Neuronal stem cell (in vitro differentiated cells): ENCODE results near the gene CAPN12.
"Not testable (repeated sequence)": the region's sequence is repeated elsewhere in the genome, so short reads cannot be mapped to it uniquely, and the experiment has no call there.

Experiments
- DNase-seq: peaks from one replicate; pipeline ENCODE4 v3.0.0-alpha.2; 2013; ENCODE audit warnings: low spot score
- H2AFZ ChIP-seq: one replicate; pipeline ENCODE4 v1.6.1; 2013; ENCODE audit warnings: mild to moderate bottlenecking, low read length, inconsistent platforms
- H2AK5ac ChIP-seq: 2 replicates; pipeline ENCODE4 v1.6.1; 2013; ENCODE audit warnings: low read depth, mild to moderate bottlenecking, inconsistent platforms, low read length, moderate library complexity, mixed read lengths
- H2BK120ac ChIP-seq: 2 replicates; pipeline ENCODE4 v1.6.1; 2013; ENCODE audit warnings: low read depth, mild to moderate bottlenecking, inconsistent platforms, low read length, moderate library complexity, mixed read lengths
- H2BK12ac ChIP-seq: one replicate; pipeline ENCODE4 v1.6.1; 2013; ENCODE audit warnings: low read length, inconsistent platforms
- H2BK15ac ChIP-seq: 2 replicates; pipeline ENCODE4 v1.6.1; 2013; ENCODE audit warnings: mild to moderate bottlenecking, low read length, inconsistent platforms, mixed read lengths
- H2BK5ac ChIP-seq: one replicate; pipeline ENCODE4 v1.6.1; 2013; ENCODE audit warnings: inconsistent platforms, mild to moderate bottlenecking, low read length, moderate library complexity
- H3K14ac ChIP-seq: one replicate; pipeline ENCODE4 v1.6.1; 2013; ENCODE audit warnings: low read length, inconsistent platforms
- H3K18ac ChIP-seq: 2 replicates; pipeline ENCODE4 v1.6.1; 2013; ENCODE audit warnings: low read length, inconsistent platforms
- H3K23ac ChIP-seq: 2 replicates; pipeline ENCODE4 v1.6.1; 2013; ENCODE audit warnings: low read depth, mild to moderate bottlenecking, mixed read lengths, low read length, inconsistent platforms; ENCODE audit not compliant: poor library complexity
- H3K27ac ChIP-seq: replicated peaks from 3 replicates; pipeline ENCODE4 v1.5.1; 2013; ENCODE audit warnings: low read length, inconsistent platforms
- H3K27me3 ChIP-seq, 3 experiments: 2 replicates each; pipeline ENCODE4 v1.6.1; 2013; ENCODE audit warnings: low read length in 3 of 3, mild to moderate bottlenecking in 2 of 3, inconsistent platforms in 1 of 3, low read depth in 1 of 3, mixed read lengths in 1 of 3, moderate library complexity in 1 of 3; ENCODE audit not compliant: control insufficient read depth in 3 of 3, insufficient read depth in 3 of 3
- H3K36me3 ChIP-seq, 2 donors: replicated peaks in 1 of 2; 2 replicates each; pipeline ENCODE4 v1.6.1; 2013; ENCODE audit warnings: low read length in 2 of 2; ENCODE audit not compliant: control insufficient read depth in 2 of 2, insufficient read depth in 2 of 2
- H3K4ac ChIP-seq: 2 replicates; pipeline ENCODE4 v1.6.1; 2013; ENCODE audit warnings: inconsistent platforms, mild to moderate bottlenecking, low read length, moderate library complexity
- H3K4me1 ChIP-seq, 2 donors: 1 replicate in 1 of 2; 2 replicates in 1 of 2; pipeline ENCODE4 v1.6.1; 2013; ENCODE audit warnings: low read length in 2 of 2, low read depth in 1 of 2; ENCODE audit not compliant: control insufficient read depth in 2 of 2, insufficient read depth in 1 of 2
- H3K4me2 ChIP-seq: one replicate; pipeline ENCODE4 v1.6.1; 2013; ENCODE audit warnings: mild to moderate bottlenecking, low read length, inconsistent platforms; ENCODE audit not compliant: insufficient read depth, poor library complexity, severe bottlenecking
- H3K4me3 ChIP-seq, 2 donors: 2 replicates each; pipeline ENCODE4 v1.5.1; 2013; ENCODE audit warnings: low read length in 2 of 2, mild to moderate bottlenecking in 2 of 2, inconsistent platforms in 1 of 2, moderate library complexity in 1 of 2
- H3K79me1 ChIP-seq: one replicate; pipeline ENCODE4 v1.6.1; 2013; ENCODE audit warnings: low read depth, mild to moderate bottlenecking, inconsistent platforms, low read length, moderate library complexity
- H3K9ac ChIP-seq: one replicate; pipeline ENCODE4 v1.6.1; 2013; ENCODE audit warnings: mild to moderate bottlenecking, low read depth, low read length, inconsistent platforms; ENCODE audit not compliant: poor library complexity
- H3K9me3 ChIP-seq, 2 donors: replicated peaks in 1 of 2; 2 replicates each; pipeline versions ENCODE3 to v1.6.1; 2013; ENCODE audit warnings: low read length in 2 of 2, mild to moderate bottlenecking in 2 of 2, inconsistent platforms in 1 of 2, low read depth in 1 of 2, mixed read lengths in 1 of 2, moderate library complexity in 1 of 2; ENCODE audit not compliant: control insufficient read depth in 2 of 2, insufficient read depth in 1 of 2
- H4K8ac ChIP-seq: one replicate; pipeline ENCODE4 v1.6.1; 2013; ENCODE audit warnings: low read depth, mild to moderate bottlenecking, inconsistent platforms, low read length, moderate library complexity
- H4K91ac ChIP-seq: one replicate; pipeline ENCODE4 v1.6.1; 2013; ENCODE audit warnings: low read length, low read depth, mild to moderate bottlenecking, inconsistent platforms; ENCODE audit not compliant: poor library complexity
- WGBS, 2 donors: extraction: QIAGEN DNeasy Blood & Tissue Kit; methylation state at CpG; one replicate each; pipeline ENCODE4 v1.1.7; 2013; ENCODE audit warnings: missing lambda C conversion rate in 2 of 2, mixed read lengths in 1 of 2; ENCODE audit not compliant: insufficient read length in 2 of 2, insufficient replicate concordance in 1 of 2; ENCODE audit errors: extremely low coverage in 2 of 2; 5-methylcytosine and 5-hydroxymethylcytosine counted together

The CAPN12 gene

GRCh38 chr19:38763795-38764220, 19.5 kb upstream of the CAPN12 start:
- WGBS, 2 donors: no CpG with 5 or more reads among the region's 3 CpGs
- no peak overlapping the region for H3K14ac ChIP-seq
- no peak overlapping the region for H2BK15ac ChIP-seq
- H4K91ac ChIP-seq: no peak overlapping the region
- no peak for DNase-seq
- H2BK12ac ChIP-seq: no peak overlapping the region
- H2AK5ac ChIP-seq: no peak overlapping the region
- no peaks in the 10 kb centered on the region for H3K36me3 ChIP-seq
- no peaks in the 10 kb centered on the region for H3K79me1 ChIP-seq
- H3K9me3 ChIP-seq: no peaks in the 10 kb centered on the region
- no peak overlapping the region for H3K18ac ChIP-seq
- no peak overlapping the region for H2BK5ac ChIP-seq
- no peaks in the 10 kb centered on the region for H3K27me3 ChIP-seq
- H4K8ac ChIP-seq: no peak overlapping the region
- H3K4me1 ChIP-seq: no peaks in the 10 kb centered on the region
- no peak overlapping the region for H2BK120ac ChIP-seq
- H3K4me3 ChIP-seq: no peak overlapping the region
- no peak overlapping the region for H3K4ac ChIP-seq
- no peak overlapping the region for H3K27ac ChIP-seq
- H3K9ac ChIP-seq: no peak overlapping the region
- no peak overlapping the region for H2AFZ ChIP-seq
- no peak overlapping the region for H3K23ac ChIP-seq
- no peak overlapping the region for H3K4me2 ChIP-seq

- H4K91ac ChIP-seq, H3K14ac ChIP-seq, H2BK5ac ChIP-seq, H2BK120ac ChIP-seq, H2AFZ ChIP-seq, H3K9me3 ChIP-seq, DNase-seq, H2BK15ac ChIP-seq, H2BK12ac ChIP-seq, H3K79me1 ChIP-seq, H3K23ac ChIP-seq, H3K4me2 ChIP-seq, H3K4ac ChIP-seq, H3K36me3 ChIP-seq, H3K27me3 ChIP-seq, H3K18ac ChIP-seq, H4K8ac ChIP-seq, H2AK5ac ChIP-seq, H3K27ac ChIP-seq, H3K4me3 ChIP-seq, H3K4me1 ChIP-seq, H3K9ac ChIP-seq: not testable (repeated sequence)
- no CpG with 5 or more reads among the region's 9 CpGs for WGBS, 2 donors
Measured at GRCh38 chr19:38761884-38762389, 17.7 kb upstream of the CAPN12 start.

- H2BK15ac ChIP-seq, H3K36me3 ChIP-seq, H2BK12ac ChIP-seq, H3K4me2 ChIP-seq, H3K23ac ChIP-seq, H3K9ac ChIP-seq, H3K4ac ChIP-seq, H3K27ac ChIP-seq, H2BK120ac ChIP-seq, H2BK5ac ChIP-seq, H4K91ac ChIP-seq, H2AFZ ChIP-seq, H3K14ac ChIP-seq, H4K8ac ChIP-seq, H3K9me3 ChIP-seq, H3K18ac ChIP-seq, H2AK5ac ChIP-seq, H3K4me1 ChIP-seq, H3K4me3 ChIP-seq, H3K79me1 ChIP-seq, DNase-seq, H3K27me3 ChIP-seq: not testable (repeated sequence)
- WGBS, 2 donors: no CpG with 5 or more reads among the region's 6 CpGs
Measured at GRCh38 chr19:38760805-38761517, 16.7 kb upstream of the CAPN12 start.

GRCh38 chr19:38759590-38760003, 15.3 kb upstream of the CAPN12 start:
- Histone ChIP-seq H4K8ac (no peak overlapping the region), H2BK5ac (no peak overlapping the region), H3K27ac (no peak overlapping the region), H2AFZ (no peak overlapping the region), H3K9ac (no peak overlapping the region), H3K4me3 (no peak overlapping the region), H4K91ac (no peak overlapping the region), H3K18ac (no peak overlapping the region), H3K4me2 (no peak overlapping the region), H2BK12ac (no peak overlapping the region), H3K36me3 (no peaks in the 10 kb centered on the region), H3K14ac (no peak overlapping the region), H2AK5ac (no peak overlapping the region), H3K9me3 (no peaks in the 10 kb centered on the region), H3K27me3 (no peaks in the 10 kb centered on the region), H3K79me1 (no peaks in the 10 kb centered on the region), H3K4ac (no peak overlapping the region), H3K4me1 (no peaks in the 10 kb centered on the region), H2BK15ac (no peak overlapping the region), H3K23ac (no peak overlapping the region), H2BK120ac (no peak overlapping the region)
- no peak for DNase-seq
- WGBS, 2 donors: no CpG with 5 or more reads among the region's 10 CpGs
